Nephron progenitor cell (in vitro differentiated cells): ENCODE results near the gene PNPO.

Source experiments
- DNase-seq: peaks from one replicate; pipeline ENCODE4 v3.0.0; 2021
- H3K27ac Mint-ChIP-seq: 2 replicates; pipeline ENCODE4 v1.8.0; 2021; ENCODE audit warnings: mild to moderate bottlenecking, moderate library complexity, mixed read lengths
- H3K27me3 Mint-ChIP-seq: 2 replicates; pipeline ENCODE4 v1.8.0; 2021; ENCODE audit warnings: mild to moderate bottlenecking, low read depth, mixed read lengths; ENCODE audit not compliant: poor library complexity
- H3K36me3 Mint-ChIP-seq: 2 replicates; pipeline ENCODE4 v1.8.0; 2021; ENCODE audit warnings: low read depth, mixed read lengths
- H3K4me1 Mint-ChIP-seq: 2 replicates; pipeline ENCODE4 v1.8.0; 2021; ENCODE audit warnings: mixed read lengths
- H3K4me3 Mint-ChIP-seq: 2 replicates; pipeline ENCODE4 v1.8.0; 2021; ENCODE audit warnings: mild to moderate bottlenecking, moderate library complexity, mixed read lengths
- H3K9me3 Mint-ChIP-seq: 2 replicates; pipeline ENCODE4 v1.8.0; 2021; ENCODE audit warnings: mild to moderate bottlenecking, moderate library complexity, mixed read lengths
- CTCF ChIP-seq: fragments of 200-600 bp; sonication (generic); IDR thresholded peaks from 2 replicates; pipeline ENCODE4 v1.5.0; 2021; ENCODE audit warnings: antibody characterized with exemption

The PNPO gene

GRCh38 chr17:47946929-47947397, 5.6 kb downstream of the PNPO start:
- H3K27ac Mint-ChIP-seq, result peak overlapping the region; percentile 36
- no peak overlapping the region for H3K4me3 Mint-ChIP-seq

GRCh38 chr17:47948706-47949196, 7.4 kb downstream of the PNPO start:
- no peak for TF ChIP-seq CTCF
- Mint-ChIP-seq H3K4me1 (peaks cover 17% of the 10 kb centered on the region), H3K27ac (no peak overlapping the region), H3K36me3 (no peaks in the 10 kb centered on the region), H3K27me3 (peaks cover 7% of the 10 kb centered on the region), H3K9me3 (no peaks in the 10 kb centered on the region), H3K4me3 (no peak overlapping the region)
- no peak for DNase-seq

More at GRCh38 chr17:47946929-47947397, 5.6 kb downstream of the PNPO start:
- peak; percentile 88 for TF ChIP-seq CTCF
- peaks cover 24% of the 10 kb centered on the region for H3K4me1 Mint-ChIP-seq
- DNase-seq, result peak; percentile 69
- H3K27me3 Mint-ChIP-seq, result peaks cover 9% of the 10 kb centered on the region
- no peaks in the 10 kb centered on the region for H3K9me3 Mint-ChIP-seq
- H3K36me3 Mint-ChIP-seq, result no peaks in the 10 kb centered on the region

- peak; percentile 98 for DNase-seq
- Mint-ChIP-seq H3K27ac (peak overlapping the region; percentile 41), H3K4me1 (peaks cover 17% of the 10 kb centered on the region), H3K27me3 (peaks cover 7% of the 10 kb centered on the region), H3K36me3 (no peaks in the 10 kb centered on the region), H3K4me3 (peak overlapping the region; percentile 60), H3K9me3 (no peaks in the 10 kb centered on the region)
- TF ChIP-seq CTCF, result peak; percentile 91
Measured at GRCh38 chr17:47949197-47949759, 7.9 kb downstream of the PNPO start.

GRCh38 chr17:47949946-47950345, 8.6 kb downstream of the PNPO start:
- Mint-ChIP-seq H3K36me3 (no peaks in the 10 kb centered on the region), H3K27ac (no peak overlapping the region), H3K4me3 (no peak overlapping the region), H3K27me3 (peaks cover 7% of the 10 kb centered on the region), H3K9me3 (no peaks in the 10 kb centered on the region), H3K4me1 (peaks cover 17% of the 10 kb centered on the region)
- TF ChIP-seq CTCF, result no peak
- no peak for DNase-seq

- Mint-ChIP-seq H3K9me3 (no peaks in the 10 kb centered on the region), H3K27me3 (peaks cover 7% of the 10 kb centered on the region), H3K27ac (no peak overlapping the region), H3K4me1 (peaks cover 17% of the 10 kb centered on the region), H3K4me3 (no peak overlapping the region), H3K36me3 (no peaks in the 10 kb centered on the region)
- no peak for TF ChIP-seq CTCF
- DNase-seq, result no peak
Measured at GRCh38 chr17:47950448-47950847, 9.1 kb downstream of the PNPO start.
